Thyroid gland (tissue), 4 donors: ENCODE measurements around the gene C5.

Experiments used
- CTCF ChIP-seq, 6 experiments: fragments of 200-600 bp in 3 of 6; fragments of 450-650 bp in 3 of 6; sonication (generic) in 3 of 6; IDR thresholded peaks; one replicate each; pipeline ENCODE4 v1.5.1; 2016 to 2019; ENCODE audit warnings: antibody characterized with exemption in 6 of 6, mild to moderate bottlenecking in 2 of 6, inconsistent platforms in 1 of 6, moderate library complexity in 1 of 6
- POLR2A ChIP-seq, 2 donors: fragments of 450-650 bp; IDR thresholded peaks; one replicate each; pipeline ENCODE4 v1.6.1; 2017; ENCODE audit warnings: antibody characterized with exemption in 2 of 2, mild to moderate bottlenecking in 2 of 2, moderate library complexity in 1 of 2

GRCh38 chr9:121085661-121086060, 35.6 kb upstream of the C5 start:
- TF ChIP-seq CTCF (IDR thresholded peaks at IDR 0.05), result no peak
- no peak for TF ChIP-seq POLR2A (IDR thresholded peaks at IDR 0.05)
